ENCODE measurements around the gene ULBP1.
A peak's percentile ranks its signal among the peaks of the same experiment; 100 is the strongest.
"Not testable (repeated sequence)": the region's sequence is repeated elsewhere in the genome, so short reads cannot be mapped to it uniquely, and the experiment has no call there.

Gene ULBP1

GRCh38 chr6:150008588-150008987 is 44.8 kb downstream of the ULBP1 start:
- DNase-seq, result no peak

GRCh38 chr6:150012846-150013784 is 49.4 kb downstream of the ULBP1 start:
- not testable (repeated sequence) for DNase-seq

- not testable (repeated sequence) for DNase-seq
Observed at GRCh38 chr6:150013785-150014622, 50.3 kb downstream of the ULBP1 start.

DNA sequence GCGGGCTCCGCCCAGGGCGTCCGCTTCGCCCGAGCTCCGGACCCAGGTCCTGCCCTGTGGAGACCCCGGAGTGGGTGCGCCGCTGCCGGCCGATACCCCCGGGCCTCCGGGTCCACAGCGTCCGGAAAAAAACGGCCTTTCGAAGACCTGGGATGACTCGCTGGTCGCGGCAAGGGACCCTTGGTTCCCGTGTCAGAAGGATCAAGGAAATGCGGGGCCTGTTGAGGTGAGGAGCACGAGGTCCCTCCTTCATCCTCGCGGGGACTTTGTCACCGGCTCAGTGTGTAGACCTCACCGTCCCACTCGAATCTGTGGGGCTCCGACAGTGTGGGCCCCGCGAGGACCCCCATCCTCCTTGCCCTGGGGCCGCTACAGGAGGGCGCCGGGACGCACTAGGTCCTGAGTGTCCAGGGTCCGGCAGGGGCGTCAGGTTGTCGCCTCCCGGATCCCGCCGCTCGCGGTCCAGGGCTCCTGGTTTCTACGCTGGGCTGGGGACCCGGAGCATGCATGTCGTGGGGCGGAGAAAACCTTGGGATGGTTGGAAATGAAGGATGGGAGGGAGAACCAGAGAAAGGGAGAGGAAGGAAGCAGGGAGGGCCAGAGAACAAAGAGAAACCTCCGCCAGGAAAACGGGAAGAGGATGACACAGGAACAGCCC is 51.0 kb downstream of the ULBP1 start:
- DNase-seq, result not testable (repeated sequence)

DNA sequence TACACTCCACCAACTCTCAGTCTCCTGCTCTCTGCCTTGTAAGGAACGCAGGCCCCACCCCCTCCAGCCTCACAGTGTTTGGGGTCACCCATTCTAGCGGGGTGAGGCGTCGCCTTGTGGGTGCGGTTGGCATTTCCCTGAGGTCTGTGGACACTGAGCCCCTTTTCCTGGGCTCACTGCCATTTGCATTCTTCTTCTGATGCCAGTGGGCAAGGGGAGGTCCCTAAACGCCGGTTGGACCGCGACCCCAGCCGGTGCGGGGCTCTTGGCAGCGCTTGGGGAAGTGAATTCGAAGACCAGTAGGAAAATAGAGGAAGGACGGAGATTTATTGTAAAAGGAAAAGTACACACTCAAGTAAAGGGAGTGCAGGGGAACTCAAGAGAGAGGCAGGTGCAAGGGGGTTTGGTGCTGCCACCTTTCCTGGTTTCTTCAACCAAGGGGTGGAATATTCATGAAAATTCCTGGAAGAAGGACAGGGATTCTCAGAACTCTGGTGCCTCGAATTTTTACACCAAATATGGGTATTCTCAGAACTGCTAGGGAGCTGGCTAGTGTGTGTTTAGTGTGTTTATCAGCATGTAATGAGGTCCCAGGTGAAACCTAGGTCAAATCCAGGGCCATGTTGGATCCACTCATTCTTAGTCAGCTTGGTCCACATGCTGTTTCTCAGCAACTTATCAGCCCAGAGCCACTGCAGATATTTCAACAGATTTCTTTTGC is 51.7 kb downstream of the ULBP1 start:
- DNase-seq, result not testable (repeated sequence)

DNA sequence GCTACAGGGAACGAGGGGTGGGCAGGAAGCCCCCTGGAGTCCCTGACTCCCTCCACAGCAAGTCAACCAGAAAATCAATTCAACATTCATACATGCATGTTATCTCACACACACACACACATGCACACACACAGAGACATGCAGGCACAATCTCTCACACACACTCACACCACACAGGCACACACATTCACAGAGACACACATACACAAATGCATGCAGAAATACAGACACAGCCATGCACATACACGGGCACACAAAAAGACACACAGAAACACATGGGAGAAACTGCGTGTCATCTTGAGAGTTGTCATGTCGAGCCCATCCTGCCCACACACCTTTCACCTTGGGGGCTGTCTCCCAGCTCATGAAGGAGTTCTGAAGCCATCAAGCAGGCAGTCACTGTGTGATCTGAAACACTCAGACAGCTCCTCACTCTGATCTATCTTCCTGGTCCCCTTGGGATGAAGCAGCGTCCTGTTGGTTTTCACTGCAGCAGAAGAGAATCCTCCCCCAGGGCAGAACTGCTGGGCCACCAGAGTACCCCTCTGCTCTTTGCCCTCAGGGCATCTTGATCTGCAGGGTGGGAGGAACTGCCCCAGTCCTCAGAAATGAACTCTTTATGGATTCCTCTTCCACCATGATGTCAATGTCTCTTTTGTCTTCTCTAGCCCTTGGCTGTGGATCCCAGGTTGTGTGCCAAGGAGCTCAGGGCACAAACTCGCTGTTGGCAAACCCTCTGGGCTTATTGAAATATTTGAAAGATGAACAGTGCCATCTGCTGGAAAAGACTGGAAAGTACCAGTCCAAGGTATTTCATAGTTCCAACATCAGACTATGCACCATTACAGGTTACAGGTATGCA is 52.8 kb downstream of the ULBP1 start:
- peak; percentile 55 for DNase-seq

- not testable (repeated sequence) for DNase-seq
Observed at GRCh38 chr6:150017186-150017521, 53.4 kb downstream of the ULBP1 start.

DNA sequence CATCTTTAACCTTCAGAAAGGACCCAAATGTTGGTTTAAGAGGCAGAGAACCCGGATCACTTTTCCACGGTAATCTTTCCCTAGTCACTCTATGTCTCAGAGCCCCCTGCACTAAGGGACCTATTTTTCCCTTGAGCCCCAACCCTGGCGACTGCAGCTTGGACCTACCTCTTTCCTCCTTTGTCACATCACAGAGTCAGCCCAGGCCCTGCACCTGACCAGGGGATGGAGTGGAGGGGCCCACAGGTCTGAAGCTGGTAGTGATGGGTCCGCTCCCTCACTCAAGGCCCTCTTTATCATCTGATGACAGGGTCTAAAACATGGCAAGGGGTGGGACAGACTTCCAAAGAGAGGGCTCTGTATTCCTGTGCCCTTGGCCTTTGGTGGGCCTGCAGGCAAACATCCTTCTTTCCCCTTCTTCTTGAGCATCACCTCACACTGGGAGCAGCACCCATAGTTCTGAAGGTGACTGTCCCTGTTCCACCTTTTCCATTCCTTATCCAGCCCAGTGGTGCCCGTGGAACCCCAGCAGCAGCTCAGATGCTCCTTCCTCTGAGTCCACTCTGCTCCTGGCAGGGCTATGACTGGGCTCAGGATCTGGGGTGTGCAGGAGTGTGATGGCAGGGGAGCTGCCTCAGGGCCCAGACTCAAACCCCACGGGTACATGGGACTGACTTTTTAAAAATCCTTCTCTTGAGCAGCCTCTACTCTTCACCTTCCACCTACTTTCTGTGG is 55.3 kb downstream of the ULBP1 start:
- no peak for DNase-seq

- DNase-seq, result not testable (repeated sequence)
Observed at GRCh38 chr6:150021870-150022269, 58.1 kb downstream of the ULBP1 start.

All from fibroblast of skin of right biceps (primary cell).